Uterus (tissue), 4 donors: Measurements from ENCODE around the gene DIPK1A. TPM values are rescaled to one million over a fixed set of nuclear protein-coding genes. Genes with fewer than 3 reads are reported as not detected.

ENCODE experiments used
- DNase-seq, 2 donors: peaks; one replicate each; pipeline ENCODE4 v3.0.0-alpha.2; 2019 to 2020
- H3K27ac ChIP-seq, 2 donors: fragments of 200-600 bp; sonication (generic); 1 replicate in 1 of 2; 2 replicates in 1 of 2; pipeline ENCODE4 v1.5.1; 2016 to 2018
- H3K27me3 ChIP-seq, 2 donors: fragments of 200-600 bp; sonication (generic); one replicate each; pipeline ENCODE4 v1.5.1; 2018 to 2019; ENCODE audit warnings: control low read depth in 1 of 2
- H3K36me3 ChIP-seq, 2 donors: fragments of 200-600 bp; sonication (generic); one replicate each; pipeline ENCODE4 v1.5.1; 2019; ENCODE audit warnings: control low read depth in 1 of 2
- H3K4me1 ChIP-seq, 2 donors: fragments of 200-600 bp; sonication (generic); one replicate each; pipeline ENCODE4 v1.5.1; 2018 to 2019; ENCODE audit warnings: control low read depth in 1 of 2
- H3K4me3 ChIP-seq, 2 donors: fragments of 200-600 bp; sonication (generic); 1 replicate in 1 of 2; 2 replicates in 1 of 2; pipeline ENCODE4 v1.5.1; 2018 to 2019; ENCODE audit warnings: mild to moderate bottlenecking in 1 of 2
- H3K9me3 ChIP-seq, 2 donors: fragments of 200-600 bp; sonication (generic); one replicate each; pipeline ENCODE4 v1.5.1; 2019; ENCODE audit warnings: control low read depth in 1 of 2
- CTCF ChIP-seq, 4 experiments: fragments of 200-600 bp in 2 of 4; fragments of 450-650 bp in 2 of 4; sonication (generic) in 2 of 4; IDR thresholded peaks; one replicate each; pipeline ENCODE4 v1.5.1; 2016 to 2019; ENCODE audit warnings: antibody characterized with exemption in 4 of 4, mild to moderate bottlenecking in 2 of 4, moderate library complexity in 1 of 4
- POLR2A ChIP-seq, 2 donors: fragments of 450-650 bp; IDR thresholded peaks; one replicate each; pipeline ENCODE4 v1.6.1; 2016; ENCODE audit warnings: antibody characterized with exemption in 2 of 2, mild to moderate bottlenecking in 1 of 2, moderate library complexity in 1 of 2
- intact Hi-C: fragments of 100-400 bp; cut with DNase I; formaldehyde crosslinking; loops from one replicate; pipeline ENCODE4 v1.15.1; 2023; ENCODE audit warnings: low total_unique reads
- total RNA-seq, 4 donors: library from RNA; depleted of rRNA in 3 of 4; stranded (reverse); fragments of >200 nt in 3 of 4; gene quantifications; one replicate each; pipeline versions ENCODE4 v1.1.0 to v1.2.4, GENCODE V29; 2014 to 2023
- donor health status: DM: yes; HTN: yes; CAD: no.

The DIPK1A gene
- total RNA-seq, 4 donors from 2014 or later, result 15.5 to 28.4 (median 20.8) TPM

- no peak overlapping the region for H3K27ac ChIP-seq
- intact Hi-C loops, result no loop called here
- no peak for TF ChIP-seq CTCF (IDR thresholded peaks at IDR 0.05)
- no peak for TF ChIP-seq POLR2A (IDR thresholded peaks at IDR 0.05)
These were observed 126.6 kb downstream of the DIPK1A start for GRCh38 chr1:92834617-92835016.

GRCh38 chr1:92833840-92834239 lies 127.4 kb downstream of the DIPK1A start:
- DNase-seq, result no peak
- no peaks in the 10 kb centered on the region for H3K36me3 ChIP-seq
- TF ChIP-seq CTCF (IDR thresholded peaks at IDR 0.05) (no peak), POLR2A (IDR thresholded peaks at IDR 0.05) (no peak)
- H3K4me3 ChIP-seq, result peak overlapping the region in 1 of 2 donors; percentile 71
- H3K4me1 ChIP-seq, result peaks cover 7 to 26% of the 10 kb centered on the region in 2 donors
- no peaks in the 10 kb centered on the region for H3K27me3 ChIP-seq
- H3K9me3 ChIP-seq, result no peaks in the 10 kb centered on the region
- intact Hi-C loops, result no loop called here
- peak overlapping the region; percentile 90 to 93 for H3K27ac ChIP-seq

More at GRCh38 chr1:92834617-92835016, 126.6 kb downstream of the DIPK1A start:
- Histone ChIP-seq H3K36me3 (no peaks in the 10 kb centered on the region), H3K9me3 (no peaks in the 10 kb centered on the region), H3K4me1 (peaks cover 7 to 26% of the 10 kb centered on the region in 2 donors), H3K27me3 (no peaks in the 10 kb centered on the region), H3K4me3 (no peak overlapping the region)
- DNase-seq, result no peak

GRCh38 chr1:92832537-92833114 lies 128.6 kb downstream of the DIPK1A start:
- no peak for DNase-seq
- intact Hi-C loops, result no loop called here
- no peaks in the 10 kb centered on the region for H3K9me3 ChIP-seq
- H3K4me1 ChIP-seq, result peaks cover 0 to 16% of the 10 kb centered on the region in 2 donors
- TF ChIP-seq POLR2A (IDR thresholded peaks at IDR 0.05) (no peak), CTCF (IDR thresholded peaks at IDR 0.05) (peak in 1 of 4 experiments; percentile 5)
- H3K4me3 ChIP-seq, result peak overlapping the region; percentile 71 to 83
- H3K27me3 ChIP-seq, result no peaks in the 10 kb centered on the region
- no peaks in the 10 kb centered on the region for H3K36me3 ChIP-seq
- H3K27ac ChIP-seq, result peak overlapping the region; percentile 90 to 93

GRCh38 chr1:92831762-92832536 lies 129.3 kb downstream of the DIPK1A start, which contains the start of gene RPL5:
RPL5 (plus strand) TSS chr1:92832040; CDS start chr1:92832115, 75 bp downstream.
- peak; percentile 87 to 95 (median 92) for TF ChIP-seq CTCF (IDR thresholded peaks at IDR 0.05)
- TF ChIP-seq POLR2A (IDR thresholded peaks at IDR 0.05), result peak; percentile 83 to 97

GRCh38 chr1:92831368-92831761 lies 129.9 kb downstream of the DIPK1A start:
- intact Hi-C loops, result no loop called here

More at GRCh38 chr1:92831762-92832536, 129.3 kb downstream of the DIPK1A start, which contains the start of gene RPL5:
- H3K4me1 ChIP-seq, result peaks cover 0 to 12% of the 10 kb centered on the region in 2 donors
- H3K4me3 ChIP-seq, result peak within 1 kb of the TSS; percentile 71 to 83
- no peaks in the 10 kb centered on the region for H3K27me3 ChIP-seq
- no peaks in the 10 kb centered on the region for H3K36me3 ChIP-seq
- no peaks in the 10 kb centered on the region for H3K9me3 ChIP-seq
- DNase-seq, result peak; percentile 96 to 97
- H3K27ac ChIP-seq, result peak within 1 kb of the TSS; percentile 90 to 93
- intact Hi-C loops, result no loop called here

More at GRCh38 chr1:92831368-92831761, 129.9 kb downstream of the DIPK1A start:
- TF ChIP-seq CTCF (IDR thresholded peaks at IDR 0.05) (no peak), POLR2A (IDR thresholded peaks at IDR 0.05) (no peak)
- H3K9me3 ChIP-seq, result no peaks in the 10 kb centered on the region
- DNase-seq, result no peak
- H3K27ac ChIP-seq, result peak overlapping the region; percentile 90 to 93
- peaks cover 0 to 12% of the 10 kb centered on the region in 2 donors for H3K4me1 ChIP-seq
- peak overlapping the region in 1 of 2 donors; percentile 71 for H3K4me3 ChIP-seq
- no peaks in the 10 kb centered on the region for H3K27me3 ChIP-seq
- no peaks in the 10 kb centered on the region for H3K36me3 ChIP-seq
